Measurements from ENCODE around the gene CAMSAP2.
"Not testable (repeated sequence)": the region's sequence is repeated elsewhere in the genome, so short reads cannot be mapped to it uniquely, and the experiment has no call there.

CAMSAP2 gene

DNA sequence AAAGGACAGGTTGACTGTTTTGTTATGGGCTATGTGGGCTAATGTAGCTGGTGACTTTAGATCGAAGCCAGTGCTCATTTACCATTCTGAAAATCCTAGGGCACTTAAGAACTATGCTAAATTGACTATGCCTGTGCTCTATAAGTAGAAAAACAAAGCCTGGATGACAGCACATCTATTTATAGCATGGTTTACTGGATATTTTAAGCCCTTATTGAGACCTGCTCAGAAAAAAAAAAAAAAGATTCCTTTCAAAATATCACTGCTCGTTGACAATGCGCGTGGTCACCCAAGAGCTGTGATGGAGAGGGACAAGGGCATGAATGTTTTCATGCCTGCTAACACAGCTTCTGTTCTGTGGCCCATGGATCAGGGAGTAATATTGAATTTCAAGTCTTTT is 48.1 kb downstream of the CAMSAP2 start:
- no peak for DNase-seq

DNA sequence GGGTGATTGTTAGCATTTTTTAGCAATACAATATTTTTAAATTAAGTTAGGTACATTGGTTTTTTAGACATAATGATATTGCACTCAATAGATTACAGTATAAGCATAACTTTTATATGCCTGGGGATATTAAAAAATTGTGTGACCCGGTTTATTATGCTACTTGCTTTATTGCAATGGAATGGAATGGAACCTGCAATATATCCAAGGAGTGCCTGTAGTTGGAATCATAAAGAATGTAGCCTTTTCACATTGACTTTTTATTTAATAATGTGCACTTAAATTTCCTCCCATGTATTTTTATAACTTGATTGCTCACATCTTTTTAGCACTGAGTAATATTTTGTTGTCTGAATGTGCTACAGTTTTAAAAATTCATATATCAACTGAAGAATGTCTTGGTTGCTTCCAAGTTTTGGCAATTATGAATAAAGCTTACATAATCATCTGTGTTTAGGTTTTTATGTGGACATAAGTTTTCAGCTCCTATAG is 49.2 kb downstream of the CAMSAP2 start:
- DNase-seq: no peak

DNA sequence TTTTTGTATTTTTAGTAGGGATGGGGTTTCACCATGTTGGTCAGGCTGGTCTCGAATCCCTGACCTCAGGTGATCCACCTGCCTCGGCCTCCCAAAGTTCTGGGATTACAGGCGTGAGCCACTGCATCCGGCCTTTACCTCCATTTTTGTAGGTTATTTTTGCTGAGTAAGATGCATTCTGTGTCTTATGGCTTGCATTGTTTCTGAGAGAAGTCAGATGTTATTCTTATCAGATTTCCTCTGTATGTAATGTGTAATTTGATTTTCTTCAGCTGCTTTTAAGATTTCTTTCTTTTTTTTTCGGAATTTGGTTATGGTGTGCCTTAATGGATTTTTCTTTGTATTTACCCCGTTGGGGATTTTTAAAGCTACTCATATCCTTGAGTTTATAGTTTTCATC is 52.3 kb downstream of the CAMSAP2 start:
- not testable (repeated sequence) for DNase-seq

DNA sequence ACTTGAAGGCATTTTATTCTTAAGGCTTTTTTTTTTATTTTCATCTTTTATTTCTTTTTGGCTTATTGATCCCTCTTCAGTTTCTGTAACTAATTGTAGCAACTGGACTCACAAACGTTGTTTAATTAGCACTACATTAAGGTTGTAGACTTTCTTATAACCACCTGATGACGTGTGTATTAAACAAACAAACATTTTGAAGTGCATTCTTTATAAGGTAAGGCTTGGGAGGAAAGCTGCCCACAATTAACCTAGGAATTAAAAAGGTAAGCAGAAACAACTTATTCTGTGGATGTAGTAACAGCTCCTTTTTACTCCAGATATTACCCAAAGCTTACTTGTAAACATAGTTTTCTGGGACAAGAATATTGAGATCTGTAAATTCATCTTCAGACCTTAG is 55.0 kb downstream of the CAMSAP2 start:
- no peak for DNase-seq

DNA sequence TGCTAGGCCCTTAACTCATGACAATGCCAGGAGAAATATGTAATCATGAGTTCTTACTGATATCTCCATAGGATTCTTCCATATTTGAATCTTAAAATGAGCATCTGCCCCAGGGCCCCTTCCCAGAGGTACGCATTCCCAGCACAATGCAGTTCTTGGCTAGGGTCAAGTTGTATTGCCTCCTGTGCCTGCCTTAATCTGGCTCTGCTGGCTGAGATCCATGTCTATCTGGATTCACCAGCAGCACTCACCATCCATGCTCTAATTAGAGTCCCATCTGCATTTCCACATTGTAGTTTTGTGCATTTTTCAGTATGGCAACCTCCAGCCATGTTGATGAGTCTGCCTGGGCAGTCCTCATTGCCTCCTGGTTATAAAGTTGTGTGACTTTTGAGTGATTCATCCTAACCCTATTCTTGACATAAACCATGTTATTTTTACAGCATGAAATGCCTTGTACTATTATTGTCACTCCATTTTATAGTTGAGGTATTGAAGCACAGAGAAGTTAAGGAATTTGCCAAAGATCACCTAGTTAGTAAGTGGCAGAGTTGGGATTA is 55.9 kb downstream of the CAMSAP2 start:
- no peak for DNase-seq

DNA sequence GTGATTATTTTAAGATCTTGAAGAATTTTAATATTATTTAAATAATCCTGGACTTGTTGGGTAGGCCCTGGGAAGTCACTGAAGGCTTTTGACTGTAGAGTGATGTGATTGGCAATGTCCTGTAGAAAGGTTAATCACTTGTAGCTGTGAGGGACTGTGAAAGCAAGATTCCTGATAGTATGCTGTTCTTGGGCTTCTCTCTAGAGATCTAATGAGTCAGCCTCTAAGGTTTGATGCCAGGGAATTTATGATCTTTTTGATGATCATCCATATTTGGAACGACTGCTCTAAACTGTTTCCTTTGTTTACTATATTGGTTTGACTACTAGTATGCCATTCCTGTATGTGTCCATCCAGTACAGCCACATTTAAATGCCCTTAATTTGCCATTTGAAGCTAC is 56.5 kb downstream of the CAMSAP2 start:
- DNase-seq: no peak

DNA sequence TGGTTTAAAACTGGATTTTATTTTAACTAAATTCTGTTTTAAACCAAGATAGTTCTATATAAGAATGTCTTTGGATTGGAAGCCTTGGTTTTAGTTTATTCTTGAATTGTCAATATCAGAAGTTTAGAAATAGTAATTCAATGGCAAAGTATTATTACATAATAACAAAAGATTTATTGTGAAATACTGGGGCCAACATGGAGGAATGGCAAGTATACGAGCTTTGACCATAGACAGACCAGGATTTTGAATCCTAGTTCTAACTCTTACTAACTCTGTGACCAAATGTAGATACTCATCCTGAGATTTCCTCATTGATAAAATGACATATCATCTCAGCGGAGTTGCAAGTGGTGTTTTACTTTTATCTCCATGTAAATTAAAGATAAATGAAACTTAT is 63.3 kb downstream of the CAMSAP2 start:
- no peak for DNase-seq

DNA sequence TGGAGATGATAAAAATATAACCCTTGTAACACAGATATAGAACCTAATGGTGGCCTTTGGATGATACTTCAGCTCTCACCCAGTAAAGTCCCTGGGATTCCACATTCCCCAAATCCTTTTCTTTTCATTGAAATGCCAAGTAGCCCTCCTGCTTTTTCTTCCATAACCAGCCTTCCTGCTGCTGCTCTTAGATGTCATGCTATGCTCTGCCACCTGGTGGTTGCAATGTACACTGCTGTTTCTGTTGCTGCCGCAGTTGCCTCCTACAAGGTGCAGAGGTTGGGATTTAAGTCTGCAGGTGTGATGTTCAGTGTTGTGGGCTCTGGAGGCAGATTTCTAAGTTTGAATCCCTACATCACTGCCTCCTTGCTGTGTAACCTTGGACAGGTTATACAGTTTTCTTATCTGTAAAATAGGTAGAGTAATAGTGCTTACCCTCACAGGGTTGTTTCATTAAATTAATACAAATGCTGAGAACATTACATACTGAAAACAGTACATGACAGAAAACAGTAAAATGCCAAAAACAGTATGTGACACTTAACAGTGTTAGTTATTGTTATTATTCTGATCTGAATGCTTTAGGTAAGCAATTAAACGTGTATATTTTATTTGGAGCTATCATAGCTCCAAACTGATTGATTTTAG is 64.3 kb downstream of the CAMSAP2 start:
- DNase-seq: peak; percentile 74

DNA sequence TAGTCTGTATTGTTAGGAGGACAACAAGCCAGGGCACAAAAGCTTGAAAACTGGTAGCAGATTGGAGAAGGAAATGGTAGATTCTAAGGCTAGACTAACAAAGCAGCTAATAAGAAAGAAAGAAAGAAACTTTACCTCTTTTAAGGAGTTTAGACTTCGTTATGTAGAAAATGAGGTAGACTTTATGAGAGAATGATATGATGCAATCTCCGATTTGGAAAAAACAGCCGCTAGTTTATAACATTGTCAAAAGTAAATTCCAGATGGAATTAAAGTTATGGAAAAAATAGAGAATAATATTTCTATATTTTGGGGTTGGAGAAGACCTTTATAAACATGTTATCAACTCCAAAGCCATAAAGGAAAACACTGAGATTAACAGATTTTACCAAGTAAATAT is 67.0 kb downstream of the CAMSAP2 start:
- DNase-seq: no peak

DNA sequence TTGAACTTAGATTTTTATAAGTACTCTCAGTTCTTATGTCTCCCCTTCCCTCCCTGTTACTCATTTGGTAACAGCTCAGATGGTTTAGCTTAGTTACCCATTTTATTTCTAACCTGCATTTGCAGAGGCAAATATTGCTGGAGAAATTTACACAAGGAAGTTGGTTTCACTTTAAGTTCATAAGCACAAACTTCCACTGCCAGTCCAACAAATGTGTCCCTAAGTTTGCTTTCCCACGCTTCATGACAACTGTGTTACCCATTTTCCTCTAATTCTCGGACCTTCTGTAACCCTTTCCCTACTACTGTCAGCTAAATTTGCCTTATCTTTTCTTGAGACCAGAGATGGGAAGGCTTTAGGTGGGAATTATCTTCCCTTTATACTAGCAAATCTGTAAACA is 70.2 kb downstream of the CAMSAP2 start:
- no peak for DNase-seq

DNA sequence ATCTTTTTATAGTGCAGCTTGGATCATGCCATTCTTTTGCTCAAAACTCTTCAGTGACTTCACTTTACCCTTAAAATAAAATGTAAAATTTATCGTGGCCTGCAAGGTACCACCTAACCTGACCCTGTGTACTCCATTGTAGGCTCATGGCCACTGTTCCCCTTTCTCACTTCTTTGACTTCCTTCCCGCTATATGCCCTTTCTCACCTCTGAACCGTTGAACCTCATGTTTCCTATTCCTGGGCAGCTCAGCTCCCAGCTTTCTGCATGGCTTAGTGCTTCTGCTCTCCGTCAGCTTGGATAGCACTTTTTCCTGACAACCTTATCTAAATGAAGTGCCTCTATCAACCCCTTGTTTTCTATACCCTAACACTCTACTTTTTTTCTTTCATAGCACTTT is 73.0 kb downstream of the CAMSAP2 start:
- no peak for DNase-seq

DNA sequence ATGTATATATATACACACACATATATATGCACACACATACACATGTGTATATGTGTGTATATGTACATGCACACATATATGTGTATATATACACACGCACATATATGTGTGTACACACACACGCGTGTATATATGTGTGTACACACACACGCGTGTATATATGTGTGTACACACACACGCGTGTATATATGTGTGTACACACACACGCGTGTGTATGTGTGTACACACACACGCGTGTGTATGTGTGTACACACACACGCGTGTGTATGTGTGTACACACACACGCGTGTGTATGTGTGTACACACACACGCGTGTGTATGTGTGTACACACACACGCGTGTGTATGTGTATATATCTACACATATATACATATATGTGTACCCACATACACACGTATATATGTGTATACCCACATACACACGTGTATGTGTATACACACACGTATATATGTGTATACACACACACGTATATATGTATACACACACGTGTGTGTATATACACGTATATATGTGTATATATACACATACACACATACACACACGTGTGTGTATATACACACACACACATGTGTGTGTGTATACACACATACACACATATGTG is 78.0 kb downstream of the CAMSAP2 start:
- DNase-seq: not testable (repeated sequence)

DNA sequence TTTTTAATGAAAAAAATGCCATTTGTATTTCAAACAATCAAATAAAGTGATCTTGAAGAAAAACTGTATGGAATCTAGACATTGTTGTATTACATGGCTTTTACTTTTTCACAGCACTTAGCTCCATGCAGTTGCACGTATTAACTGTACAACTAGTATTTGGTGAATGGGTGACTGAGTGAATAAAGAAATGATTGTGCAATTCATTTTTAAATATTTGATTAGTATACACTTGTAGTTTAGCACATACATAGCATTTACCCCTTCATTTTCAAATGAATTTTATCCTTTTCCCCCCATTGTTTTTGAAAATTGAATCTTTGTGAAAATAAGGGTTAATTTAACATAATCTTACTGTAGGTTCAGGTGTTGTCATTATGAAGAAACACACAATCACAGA is 79.6 kb downstream of the CAMSAP2 start:
- DNase-seq: no peak

DNA sequence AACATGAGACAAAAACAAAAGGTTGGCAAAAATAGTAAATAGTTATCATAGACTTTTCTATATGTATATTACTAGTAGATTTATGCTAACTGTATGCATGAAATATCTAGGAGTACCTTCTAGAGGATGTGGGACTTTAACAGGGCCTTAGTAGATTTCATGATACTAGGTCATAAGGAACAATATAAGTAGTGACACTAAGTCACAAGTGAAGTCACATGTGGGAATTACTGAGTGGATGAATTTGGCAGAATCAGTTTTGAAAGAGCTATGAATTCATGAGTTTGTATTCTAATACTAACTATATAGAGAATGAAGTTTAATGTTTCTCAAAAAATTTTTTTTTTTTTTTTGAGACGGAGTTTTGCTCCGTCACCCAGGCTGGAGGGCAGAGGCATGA is 81.0 kb downstream of the CAMSAP2 start:
- DNase-seq: no peak

DNA sequence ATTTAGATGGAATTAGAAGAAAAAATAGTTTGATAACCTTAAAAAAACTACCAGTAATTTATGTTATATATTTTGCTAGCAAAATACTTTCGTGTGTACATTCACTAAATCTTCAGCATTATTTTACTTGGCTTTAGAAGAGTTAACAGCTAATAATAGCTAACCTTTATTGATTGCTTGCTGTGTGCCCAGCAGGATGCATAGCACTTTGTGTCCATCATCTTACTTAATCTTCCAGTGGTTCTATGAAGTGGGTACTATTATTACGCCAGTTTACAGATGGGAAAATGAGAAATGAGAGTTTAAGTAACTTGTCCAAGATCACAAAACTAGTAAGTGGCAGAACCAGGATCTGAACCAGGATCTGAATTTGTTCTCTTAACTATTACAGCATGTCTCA is 92.4 kb downstream of the CAMSAP2 start:
- no peak for DNase-seq

DNA sequence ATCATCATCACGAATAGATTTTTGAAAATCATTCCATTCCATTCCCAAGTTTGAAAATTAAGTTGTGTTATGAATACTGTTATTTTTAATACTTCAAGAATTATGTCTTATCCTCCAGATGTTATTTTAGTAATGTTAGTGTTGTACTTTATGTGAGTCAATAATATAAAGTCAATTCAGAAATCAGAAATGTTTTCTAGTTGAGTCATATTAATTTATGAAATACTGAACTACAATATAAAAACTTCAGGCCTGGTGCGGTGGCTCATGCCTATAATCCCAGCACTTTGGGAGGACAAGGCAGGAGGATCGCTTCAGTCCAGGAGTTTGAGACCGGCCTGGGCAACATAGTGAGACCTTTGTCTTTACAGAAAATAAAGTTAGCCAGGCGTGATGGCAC is 95.7 kb downstream of the CAMSAP2 start:
- DNase-seq: no peak

DNA sequence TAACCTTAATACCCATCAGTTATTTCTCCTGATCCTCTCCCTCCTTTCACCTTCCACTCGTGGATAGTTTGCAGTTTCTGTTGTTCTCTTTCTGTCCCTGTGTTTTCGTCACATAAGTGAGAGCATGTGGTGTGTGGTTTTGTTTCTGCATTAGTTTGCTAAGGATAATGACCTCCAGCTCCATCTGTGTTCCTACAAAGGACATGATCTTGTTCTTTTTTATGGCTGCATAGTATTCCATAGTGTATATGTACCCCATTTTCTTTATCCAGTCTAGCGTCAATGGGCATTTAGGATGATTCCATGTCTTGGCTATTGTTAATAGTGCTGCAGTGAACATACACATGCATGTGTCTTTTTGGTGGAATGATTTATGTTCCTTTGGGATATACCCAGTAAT is 97.5 kb downstream of the CAMSAP2 start:
- DNase-seq: no peak

DNA sequence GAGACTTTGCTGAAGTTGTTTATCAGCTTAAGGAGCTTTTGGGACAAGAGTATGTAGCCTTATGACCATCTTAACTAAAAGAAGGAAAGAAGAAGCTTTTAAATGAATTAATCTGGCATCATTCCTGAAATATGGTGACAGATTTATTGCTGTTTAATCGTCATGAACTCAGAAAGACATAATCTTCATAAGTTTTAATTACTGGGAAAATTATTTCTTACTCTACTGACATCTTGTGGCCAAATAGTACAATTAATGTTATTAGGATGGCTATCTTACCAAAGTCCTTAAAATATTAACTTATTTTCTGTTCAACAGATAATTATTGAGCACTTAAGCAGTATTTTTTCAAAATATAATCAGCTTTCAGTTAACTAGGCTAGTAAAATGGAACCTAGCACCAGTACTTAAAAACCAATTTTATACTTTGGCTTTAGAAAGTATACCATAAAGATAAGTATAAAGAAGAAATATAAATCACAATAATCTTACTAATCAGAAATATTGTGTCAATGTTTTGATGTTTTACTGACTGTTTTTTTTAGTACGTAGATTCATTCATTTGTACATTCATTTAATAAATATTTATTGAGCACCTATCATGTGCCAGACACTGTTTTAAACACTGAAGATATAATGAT is 99.4 kb downstream of the CAMSAP2 start:
- DNase-seq: no peak

DNA sequence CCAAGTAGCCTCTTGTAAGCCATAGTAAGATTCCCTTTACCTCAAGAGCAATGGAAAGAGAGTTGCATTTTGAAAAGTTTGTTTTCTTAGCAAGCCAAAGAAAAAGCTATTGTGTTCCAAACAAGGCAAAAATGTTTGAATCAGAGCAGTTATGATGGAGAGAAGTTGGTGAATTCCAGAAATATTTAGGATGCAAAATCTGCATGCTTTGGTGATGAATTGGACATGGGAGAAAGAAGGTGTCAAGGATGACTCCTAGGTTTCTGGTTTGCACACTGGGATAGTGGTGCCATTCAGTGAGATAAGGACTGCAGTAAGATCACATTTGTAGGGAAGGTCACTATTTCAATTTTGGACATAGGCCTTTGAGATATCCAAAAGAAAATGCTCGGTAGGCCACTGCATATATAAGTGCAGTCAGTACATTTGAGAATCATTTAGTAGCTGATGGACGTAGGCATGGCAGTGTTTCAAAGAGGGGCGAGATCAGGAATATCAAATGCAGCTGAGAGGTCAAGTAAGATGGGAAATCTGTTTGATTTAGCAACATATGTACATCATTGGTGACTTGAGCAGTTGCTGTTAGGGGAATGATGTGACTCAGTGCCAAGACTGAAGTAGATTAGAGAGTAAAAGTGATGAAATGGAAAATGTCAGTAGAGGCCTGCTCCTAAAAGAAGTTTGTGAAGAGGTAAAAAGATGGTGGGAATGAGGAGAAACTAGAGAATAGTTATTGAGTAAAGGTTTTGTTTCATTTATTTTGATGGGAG is 100.2 kb downstream of the CAMSAP2 start:
- DNase-seq: no peak

DNA sequence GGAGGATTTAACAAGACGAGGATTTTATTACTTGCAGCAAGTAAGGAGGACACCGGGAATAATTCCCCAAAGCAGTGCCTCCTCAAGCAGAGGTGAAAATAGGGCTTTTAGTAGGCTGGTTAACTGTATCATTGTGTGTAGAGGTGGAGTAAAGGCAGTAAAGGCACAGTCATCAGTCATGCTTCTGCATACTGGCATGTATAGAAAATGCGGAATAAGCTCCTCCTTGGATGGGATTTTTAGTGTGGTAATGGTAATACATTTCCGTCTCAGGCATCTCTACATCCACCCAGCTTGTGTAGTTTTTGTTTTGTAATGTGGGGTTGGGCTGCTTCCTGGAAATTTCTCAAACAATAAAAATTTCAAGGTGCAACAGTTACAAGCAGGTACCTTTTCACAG is 106.7 kb downstream of the CAMSAP2 start:
- no peak for DNase-seq

DNA sequence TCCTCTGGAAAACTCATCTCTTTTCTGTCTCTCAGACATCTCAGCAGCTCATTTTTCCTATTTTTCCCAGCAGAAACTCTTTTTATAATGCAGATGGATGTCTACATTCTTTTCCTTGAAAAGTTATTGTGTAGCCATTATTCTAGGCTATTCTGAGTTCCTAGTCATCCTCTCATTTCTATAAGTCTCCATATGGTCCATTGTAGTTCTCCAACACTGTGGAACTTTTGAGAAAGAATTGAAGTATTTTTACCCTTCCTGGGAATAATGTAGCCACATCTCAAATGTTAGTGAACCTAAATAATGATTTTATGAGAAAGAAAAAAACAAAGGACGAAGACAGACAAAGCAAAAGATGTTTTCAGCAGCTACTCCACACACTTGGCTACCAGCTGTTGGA is 107.7 kb downstream of the CAMSAP2 start:
- no peak for DNase-seq

DNA sequence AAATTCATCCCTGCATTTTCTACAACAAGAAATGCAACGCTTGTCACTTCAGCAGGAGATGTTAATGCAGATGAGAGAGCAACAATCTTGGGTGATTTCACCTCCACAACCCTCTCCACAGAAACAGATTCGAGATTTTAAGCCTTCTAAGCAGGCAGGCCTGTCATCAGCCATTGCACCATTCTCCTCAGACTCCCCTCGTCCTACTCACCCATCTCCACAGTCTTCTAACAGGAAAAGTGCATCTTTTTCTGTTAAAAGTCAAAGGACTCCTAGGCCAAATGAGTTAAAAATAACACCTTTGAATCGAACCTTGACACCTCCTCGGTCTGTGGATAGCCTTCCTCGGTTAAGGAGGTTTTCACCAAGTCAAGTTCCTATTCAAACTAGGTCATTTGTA is 110.7 kb downstream of the CAMSAP2 start:
- DNase-seq: no peak

DNA sequence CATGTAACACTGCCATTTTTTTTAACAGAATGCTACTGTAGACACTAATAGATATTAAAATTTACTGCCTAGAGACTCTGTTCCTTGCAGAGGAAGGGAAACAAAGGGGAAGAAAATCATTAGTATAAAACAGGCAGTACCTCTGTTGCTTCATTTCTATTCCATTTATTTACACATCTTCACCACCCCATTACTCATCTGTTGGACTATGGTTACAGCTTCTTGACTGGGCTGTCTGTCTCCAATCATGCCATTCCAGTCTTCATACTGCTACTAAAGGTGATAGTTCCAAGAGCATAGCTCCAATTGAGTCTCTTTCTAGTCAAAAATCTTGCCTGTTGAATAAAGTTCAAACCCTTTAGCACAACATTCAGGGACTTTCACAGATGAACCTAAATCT is 111.9 kb downstream of the CAMSAP2 start:
- DNase-seq: no peak
